CD8-positive, alpha-beta memory T cell (primary cell): Measurements from ENCODE around the gene CDK19. TPM values are rescaled to one million over a fixed set of nuclear protein-coding genes. Genes with fewer than 3 reads are reported as not detected.

Source experiments
- CTCF ChIA-PET: fragments of 350-600 bp; sonication (Branson Sonifier 250); formaldehyde crosslinking; loops from one replicate; lab custom pipeline; 2021; ENCODE audit warnings: antibody characterized with exemption; lab: Charles Lee
- POLR2A ChIA-PET: fragments of 350-600 bp; sonication (Branson Sonifier 250); formaldehyde crosslinking; loops from one replicate; lab custom pipeline; 2021; ENCODE audit warnings: antibody characterized with exemption; lab: Charles Lee
- DNase-seq, 5 donors: peaks; one replicate each; pipeline versions ENCODE4 v3.0.0 to v3.0.0-alpha.2; 2020 to 2022; ENCODE audit warnings: mixed read lengths in 1 of 5
- H3K27ac ChIP-seq: one replicate; pipeline ENCODE4 v1.7.0; 2013; ENCODE audit warnings: low read depth, mild to moderate bottlenecking, low read length, moderate library complexity
- H3K27me3 ChIP-seq: 2 replicates; pipeline ENCODE4 v1.7.0; 2013; ENCODE audit warnings: low read length, mild to moderate bottlenecking; ENCODE audit not compliant: insufficient read depth, poor library complexity, severe bottlenecking
- H3K36me3 ChIP-seq: 2 replicates; pipeline ENCODE4 v1.7.0; 2013; ENCODE audit warnings: mild to moderate bottlenecking, low read length, moderate library complexity; ENCODE audit not compliant: insufficient read depth
- H3K4me1 ChIP-seq: 2 replicates; pipeline ENCODE4 v1.7.0; 2013; ENCODE audit warnings: mild to moderate bottlenecking, low read length, moderate library complexity; ENCODE audit not compliant: insufficient read depth
- H3K4me3 ChIP-seq: 2 replicates; pipeline ENCODE4 v1.7.0; 2013; ENCODE audit warnings: mild to moderate bottlenecking, low read length
- H3K9me3 ChIP-seq: 2 replicates; pipeline ENCODE4 v1.7.0; 2013; ENCODE audit warnings: mild to moderate bottlenecking, low read length
- H3K27ac Mint-ChIP-seq, 8 donors: one replicate each; pipeline ENCODE4 v1.8.0; 2020 to 2021; ENCODE audit warnings: mixed read lengths in 8 of 8, mild to moderate bottlenecking in 6 of 8, inconsistent platforms in 3 of 8, moderate library complexity in 3 of 8
- H3K27me3 Mint-ChIP-seq, 2 donors: one replicate each; pipeline ENCODE4 v1.8.0; 2020 to 2021; ENCODE audit warnings: mixed read lengths in 2 of 2, mild to moderate bottlenecking in 1 of 2, moderate library complexity in 1 of 2
- H3K36me3 Mint-ChIP-seq, 3 donors: one replicate each; pipeline ENCODE4 v1.8.0; 2020 to 2021; ENCODE audit warnings: mixed read lengths in 3 of 3, inconsistent platforms in 1 of 3, mild to moderate bottlenecking in 1 of 3
- H3K4me1 Mint-ChIP-seq, 3 donors: one replicate each; pipeline ENCODE4 v1.8.0; 2020 to 2021; ENCODE audit warnings: mixed read lengths in 3 of 3, inconsistent platforms in 1 of 3, mild to moderate bottlenecking in 1 of 3
- H3K4me3 Mint-ChIP-seq, 7 donors: one replicate each; pipeline ENCODE4 v1.8.0; 2020 to 2021; ENCODE audit warnings: mixed read lengths in 7 of 7, mild to moderate bottlenecking in 6 of 7, moderate library complexity in 4 of 7, inconsistent platforms in 2 of 7
- H3K9me3 Mint-ChIP-seq, 5 donors: one replicate each; pipeline ENCODE4 v1.8.0; 2020 to 2022; ENCODE audit warnings: mixed read lengths in 5 of 5, mild to moderate bottlenecking in 3 of 5, moderate library complexity in 2 of 5, inconsistent platforms in 1 of 5
- polyA plus RNA-seq: library from polyadenylated mRNA; unstranded; fragments of 300-500 nt; fragmentation: Illumina TruSeq; gene quantifications from one replicate; pipeline ENCODE4 v1.2.3, GENCODE V29; 2021
- total RNA-seq, 2 experiments: library from RNA; stranded (reverse); gene quantifications; one replicate each; pipeline ENCODE4 v1.2.3, GENCODE V29; 2021

The CDK19 gene
- total and polyA plus RNA-seq, 3 experiments from 2014 or later: 2.1 to 9.1 (median 8.4) TPM

DNA sequence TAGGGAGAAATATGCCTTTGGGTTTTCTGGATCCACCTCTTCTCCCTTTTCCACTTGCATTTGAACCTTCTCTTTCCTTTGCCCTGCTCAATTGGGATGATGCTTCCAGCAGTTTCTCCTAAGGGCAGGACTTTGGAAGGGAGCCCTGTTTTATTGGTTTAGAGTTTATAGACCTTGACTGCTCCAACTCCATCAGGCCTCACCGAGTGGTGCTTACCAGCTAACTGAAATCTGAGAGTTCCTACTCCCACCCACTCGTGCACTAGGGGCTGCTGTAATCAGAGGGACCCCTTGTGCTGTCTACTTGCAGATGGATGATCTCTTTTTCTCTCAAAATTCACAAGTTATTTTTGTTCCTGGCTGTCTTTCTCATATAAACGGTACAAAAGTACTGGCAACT lies 217.5 kb downstream of the CDK19 start:
- Histone ChIP-seq H3K4me1 (no peaks in the 10 kb centered on the region), H3K9me3 (no peaks in the 10 kb centered on the region), H3K27ac (no peak overlapping the region), H3K27me3 (no peaks in the 10 kb centered on the region), H3K4me3 (no peak overlapping the region), H3K36me3 (no peaks in the 10 kb centered on the region)
- ChIA-PET POLR2A (no interaction called here), CTCF (no interaction called here)
- Mint-ChIP-seq H3K27ac (no peak overlapping the region), H3K27me3 (no peaks in the 10 kb centered on the region), H3K4me1 (no peaks in the 10 kb centered on the region), H3K4me3 (no peak overlapping the region), H3K36me3 (peaks cover 1 to 14% (median 4%) of the 10 kb centered on the region in 3 donors), H3K9me3 (peaks cover 0 to 1% (median 0%) of the 10 kb centered on the region in 5 donors)
- no peak for DNase-seq

- peaks cover 0 to 10% (median 4%) of the 10 kb centered on the region in 3 donors for H3K36me3 Mint-ChIP-seq
- Histone ChIP-seq H3K27me3 (no peaks in the 10 kb centered on the region), H3K36me3 (no peaks in the 10 kb centered on the region), H3K4me1 (no peaks in the 10 kb centered on the region), H3K9me3 (no peaks in the 10 kb centered on the region), H3K4me3 (no peak overlapping the region), H3K27ac (no peak overlapping the region)
- POLR2A ChIA-PET: no interaction called here
- H3K9me3 Mint-ChIP-seq: peaks cover 0 to 1% (median 0%) of the 10 kb centered on the region in 5 donors
- DNase-seq: no peak
- CTCF ChIA-PET: no interaction called here
- no peaks in the 10 kb centered on the region for H3K27me3 Mint-ChIP-seq
- no peak overlapping the region for H3K4me3 Mint-ChIP-seq
- no peak overlapping the region for H3K27ac Mint-ChIP-seq
- peaks cover 0 to 1% (median 0%) of the 10 kb centered on the region in 3 donors for H3K4me1 Mint-ChIP-seq
Measured at GRCh38 chr6:110596354-110596753, 218.9 kb downstream of the CDK19 start.

DNA sequence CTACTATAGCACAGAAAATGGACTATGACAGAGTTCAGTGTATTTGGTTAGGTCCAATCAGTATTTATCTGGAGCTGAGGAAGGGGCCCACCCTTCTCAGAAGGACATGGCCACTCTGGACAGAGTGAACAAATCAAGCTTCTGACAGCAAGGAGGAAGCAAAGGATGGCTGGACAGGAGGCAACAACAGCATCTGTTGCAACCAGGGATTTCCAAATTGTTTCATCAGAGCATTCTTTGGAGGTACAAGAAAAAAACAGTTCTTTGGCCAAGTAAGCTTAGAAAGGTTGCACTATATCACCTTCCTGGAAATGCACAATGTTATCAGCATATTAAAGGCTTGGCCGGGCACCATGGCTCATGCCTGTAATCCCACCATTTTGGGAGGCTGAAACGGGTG lies 220.2 kb downstream of the CDK19 start:
- ChIA-PET CTCF (no interaction called here), POLR2A (no interaction called here)
- H3K4me1 Mint-ChIP-seq: peaks cover 4 to 10% (median 8%) of the 10 kb centered on the region in 3 donors
- no peak overlapping the region for H3K27ac Mint-ChIP-seq
- no peak overlapping the region for H3K27ac ChIP-seq
- H3K27me3 ChIP-seq: no peaks in the 10 kb centered on the region
- H3K4me3 ChIP-seq: no peak overlapping the region
- H3K4me1 ChIP-seq: no peaks in the 10 kb centered on the region
- H3K4me3 Mint-ChIP-seq: no peak overlapping the region
- no peaks in the 10 kb centered on the region for H3K9me3 ChIP-seq
- no peaks in the 10 kb centered on the region for H3K27me3 Mint-ChIP-seq
- peaks cover 0 to 10% (median 4%) of the 10 kb centered on the region in 3 donors for H3K36me3 Mint-ChIP-seq
- no peak for DNase-seq
- peaks cover 0 to 1% (median 0%) of the 10 kb centered on the region in 5 donors for H3K9me3 Mint-ChIP-seq
- no peaks in the 10 kb centered on the region for H3K36me3 ChIP-seq

- H3K9me3 Mint-ChIP-seq: peaks cover 0 to 1% (median 0%) of the 10 kb centered on the region in 5 donors
- CTCF ChIA-PET: no interaction called here
- H3K4me1 Mint-ChIP-seq: peaks cover 4 to 13% (median 8%) of the 10 kb centered on the region in 3 donors
- no peaks in the 10 kb centered on the region for H3K27me3 Mint-ChIP-seq
- peaks cover 0 to 5% (median 0%) of the 10 kb centered on the region in 3 donors for H3K36me3 Mint-ChIP-seq
- no peaks in the 10 kb centered on the region for H3K27me3 ChIP-seq
- H3K27ac ChIP-seq: no peak overlapping the region
- peak overlapping the region in 1 of 8 donors; percentile 57 for H3K27ac Mint-ChIP-seq
- DNase-seq: no peak
- no peaks in the 10 kb centered on the region for H3K4me1 ChIP-seq
- POLR2A ChIA-PET: no interaction called here
- H3K36me3 ChIP-seq: no peaks in the 10 kb centered on the region
- no peak overlapping the region for H3K4me3 ChIP-seq
- H3K4me3 Mint-ChIP-seq: no peak overlapping the region
- H3K9me3 ChIP-seq: no peaks in the 10 kb centered on the region
Measured at GRCh38 chr6:110593637-110594036, 221.6 kb downstream of the CDK19 start.

GRCh38 chr6:110592765-110593164 lies 222.5 kb downstream of the CDK19 start:
- no peaks in the 10 kb centered on the region for H3K27me3 ChIP-seq
- Mint-ChIP-seq H3K4me3 (no peak overlapping the region), H3K9me3 (peaks cover 0 to 1% (median 0%) of the 10 kb centered on the region in 5 donors), H3K36me3 (peaks cover 0 to 5% (median 0%) of the 10 kb centered on the region in 3 donors), H3K27ac (no peak overlapping the region), H3K27me3 (no peaks in the 10 kb centered on the region), H3K4me1 (peaks cover 4 to 13% (median 8%) of the 10 kb centered on the region in 3 donors)
- H3K4me1 ChIP-seq: no peaks in the 10 kb centered on the region
- no peaks in the 10 kb centered on the region for H3K9me3 ChIP-seq
- ChIA-PET POLR2A (no interaction called here), CTCF (no interaction called here)
- H3K27ac ChIP-seq: no peak overlapping the region
- H3K36me3 ChIP-seq: no peaks in the 10 kb centered on the region
- no peak overlapping the region for H3K4me3 ChIP-seq
- DNase-seq: no peak

DNA sequence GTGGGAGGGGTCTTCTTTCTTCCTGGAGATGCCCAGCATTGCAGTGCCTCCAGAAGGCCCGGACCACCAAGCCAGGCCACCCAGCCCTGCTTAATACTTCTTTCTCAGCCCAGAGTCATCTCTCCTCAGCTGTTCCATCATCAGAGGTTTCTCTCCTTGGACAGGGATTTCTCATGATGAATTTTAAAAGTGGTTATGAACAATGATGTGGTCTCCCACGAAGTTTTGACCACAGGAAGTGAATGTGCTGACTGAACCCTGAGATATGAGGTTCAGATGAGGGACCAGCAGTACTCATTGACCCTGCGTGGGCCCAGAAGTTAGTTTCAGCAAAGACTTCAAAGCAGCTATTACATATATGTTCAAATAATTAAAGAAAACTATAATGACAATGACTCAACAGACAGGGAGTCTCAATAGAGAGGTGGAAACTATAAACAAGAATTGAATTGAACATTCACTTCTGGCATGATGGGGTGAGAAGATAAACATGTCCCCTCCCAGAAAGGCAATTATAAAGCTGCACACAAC lies 224.4 kb downstream of the CDK19 start:
- H3K4me1 Mint-ChIP-seq: peaks cover 4 to 13% (median 8%) of the 10 kb centered on the region in 3 donors
- H3K9me3 ChIP-seq: no peaks in the 10 kb centered on the region
- no peaks in the 10 kb centered on the region for H3K36me3 ChIP-seq
- no peak overlapping the region for H3K4me3 ChIP-seq
- H3K27me3 ChIP-seq: no peaks in the 10 kb centered on the region
- peaks cover 0 to 1% (median 0%) of the 10 kb centered on the region in 5 donors for H3K9me3 Mint-ChIP-seq
- no peaks in the 10 kb centered on the region for H3K4me1 ChIP-seq
- H3K36me3 Mint-ChIP-seq: peaks cover 0 to 5% (median 0%) of the 10 kb centered on the region in 3 donors
- ChIA-PET CTCF (no interaction called here), POLR2A (no interaction called here)
- no peak overlapping the region for H3K4me3 Mint-ChIP-seq
- no peak overlapping the region for H3K27ac ChIP-seq
- no peak for DNase-seq
- no peak overlapping the region for H3K27ac Mint-ChIP-seq
- H3K27me3 Mint-ChIP-seq: no peaks in the 10 kb centered on the region

- CTCF ChIA-PET: no interaction called here
- no peaks in the 10 kb centered on the region for H3K27me3 ChIP-seq
- POLR2A ChIA-PET: no interaction called here
- H3K9me3 Mint-ChIP-seq: peaks cover 0 to 1% (median 0%) of the 10 kb centered on the region in 5 donors
- H3K4me3 ChIP-seq: no peak overlapping the region
- peaks cover 0 to 3% (median 0%) of the 10 kb centered on the region in 3 donors for H3K36me3 Mint-ChIP-seq
- H3K9me3 ChIP-seq: no peaks in the 10 kb centered on the region
- no peaks in the 10 kb centered on the region for H3K4me1 ChIP-seq
- H3K27me3 Mint-ChIP-seq: no peaks in the 10 kb centered on the region
- no peak overlapping the region for H3K27ac ChIP-seq
- no peaks in the 10 kb centered on the region for H3K36me3 ChIP-seq
- H3K4me1 Mint-ChIP-seq: peaks cover 4 to 13% (median 8%) of the 10 kb centered on the region in 3 donors
- H3K4me3 Mint-ChIP-seq: no peak overlapping the region
- H3K27ac Mint-ChIP-seq: peak overlapping the region in 2 of 8 donors; percentile 58 to 81
- no peak for DNase-seq
Measured at GRCh38 chr6:110589865-110590513, 225.3 kb downstream of the CDK19 start.

DNA sequence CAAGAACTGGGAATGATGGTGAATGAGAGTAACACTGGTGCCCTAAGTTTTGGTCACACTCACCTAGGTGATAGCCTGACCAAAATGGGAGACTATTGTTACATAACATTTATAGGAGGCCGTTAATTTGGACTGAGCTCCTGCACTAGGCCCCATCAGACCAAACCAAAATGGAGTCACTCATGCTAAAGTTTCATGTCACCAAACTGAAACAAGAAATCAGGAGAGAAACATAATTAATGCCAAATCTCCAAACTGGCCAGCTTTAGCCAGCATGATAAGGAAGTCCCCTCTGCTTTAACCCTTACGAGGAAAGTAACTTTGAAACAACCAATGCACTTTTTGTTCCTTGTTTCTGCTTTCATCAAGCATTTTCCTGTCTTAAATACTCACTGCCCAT lies 227.9 kb downstream of the CDK19 start:
- Mint-ChIP-seq H3K4me1 (peaks cover 4 to 13% (median 7%) of the 10 kb centered on the region in 3 donors), H3K9me3 (no peaks in the 10 kb centered on the region), H3K27ac (no peak overlapping the region), H3K36me3 (peaks cover 0 to 3% (median 0%) of the 10 kb centered on the region in 3 donors), H3K4me3 (no peak overlapping the region), H3K27me3 (no peaks in the 10 kb centered on the region)
- ChIA-PET POLR2A (no interaction called here), CTCF (no interaction called here)
- H3K27me3 ChIP-seq: no peaks in the 10 kb centered on the region
- no peaks in the 10 kb centered on the region for H3K4me1 ChIP-seq
- H3K9me3 ChIP-seq: no peaks in the 10 kb centered on the region
- H3K4me3 ChIP-seq: no peak overlapping the region
- H3K27ac ChIP-seq: no peak overlapping the region
- DNase-seq: no peak
- H3K36me3 ChIP-seq: no peaks in the 10 kb centered on the region
